Activated CD8-positive, alpha-beta memory T cell treated with anti-CD3 and anti-CD28 coated beads for 24 hours (primary cell): Measurements from ENCODE around the gene TMEM82.
A peak's percentile ranks its signal among the peaks of the same experiment; 100 is the strongest.

Experiments
- DNase-seq: peaks from one replicate; pipeline ENCODE4 v3.0.0-alpha.2; 2020

TMEM82 gene

GRCh38 chr1:15736892-15737261 lies 5.4 kb upstream of the TMEM82 start:
- no peak for DNase-seq

GRCh38 chr1:15737324-15738319 lies 4.7 kb upstream of the TMEM82 start:
- DNase-seq = no peak

- DNase-seq = no peak
Observed at GRCh38 chr1:15738416-15739113, 3.7 kb upstream of the TMEM82 start.

GRCh38 chr1:15739259-15739658 lies 3.0 kb upstream of the TMEM82 start:
- DNase-seq = no peak

GRCh38 chr1:15739745-15740144 lies 2.6 kb upstream of the TMEM82 start:
- no peak for DNase-seq

GRCh38 chr1:15740924-15741850 lies 1.1 kb upstream of the TMEM82 start:
- DNase-seq = peak; percentile 83

GRCh38 chr1:15744122-15744679 lies 1.9 kb downstream of the TMEM82 start:
- no peak for DNase-seq

GRCh38 chr1:15747378-15747777 lies 5.1 kb downstream of the TMEM82 start:
- no peak for DNase-seq

- DNase-seq = no peak
Observed at GRCh38 chr1:15748264-15748663, 6.0 kb downstream of the TMEM82 start.

- no peak for DNase-seq
Observed at GRCh38 chr1:15748690-15749398, 6.5 kb downstream of the TMEM82 start.

- no peak for DNase-seq
Observed at GRCh38 chr1:15749399-15750291, 7.3 kb downstream of the TMEM82 start.

GRCh38 chr1:15750924-15751323 lies 8.6 kb downstream of the TMEM82 start:
- no peak for DNase-seq

GRCh38 chr1:15751717-15752116 lies 9.4 kb downstream of the TMEM82 start:
- DNase-seq = no peak

GRCh38 chr1:15753776-15754175 lies 11.5 kb downstream of the TMEM82 start:
- no peak for DNase-seq

GRCh38 chr1:15755021-15755645 lies 12.8 kb downstream of the TMEM82 start:
- DNase-seq = no peak

- no peak for DNase-seq
Observed at GRCh38 chr1:15755646-15756040, 13.3 kb downstream of the TMEM82 start.

- no peak for DNase-seq
Observed at GRCh38 chr1:15756143-15757015, 14.1 kb downstream of the TMEM82 start.

- no peak for DNase-seq
Observed at GRCh38 chr1:15757016-15757543, 14.8 kb downstream of the TMEM82 start.
